GM21423 (cell line): Measurements from ENCODE around the gene ZFP62.

Experiments used
- ATAC-seq: cut with Tn5 transposase; IDR thresholded peaks from one replicate; pipeline ENCODE4 v1.9.1; 2021; ENCODE audit warnings: mild to moderate bottlenecking, moderate library complexity; ENCODE audit not compliant: unreplicated experiment

ZFP62 gene

GRCh38 chr5:180811623-180812124, 49.4 kb downstream of the ZFP62 start:
- no peak for ATAC-seq

GRCh38 chr5:180810959-180811622, 50.0 kb downstream of the ZFP62 start:
- no peak for ATAC-seq

- peak; percentile 66 for ATAC-seq
Observed at GRCh38 chr5:180810210-180810958, 50.7 kb downstream of the ZFP62 start.

GRCh38 chr5:180809403-180810209, 51.5 kb downstream of the ZFP62 start:
- ATAC-seq, result peak; percentile 48

- ATAC-seq, result no peak
Observed at GRCh38 chr5:180808461-180809000, 52.5 kb downstream of the ZFP62 start.

GRCh38 chr5:180807654-180808414, 53.2 kb downstream of the ZFP62 start:
- ATAC-seq, result no peak

- no peak for ATAC-seq
Observed at GRCh38 chr5:180807046-180807445, 54.0 kb downstream of the ZFP62 start.

GRCh38 chr5:180806351-180807011, 54.6 kb downstream of the ZFP62 start:
- no peak for ATAC-seq

- no peak for ATAC-seq
Observed at GRCh38 chr5:180804129-180804618, 56.9 kb downstream of the ZFP62 start.

- ATAC-seq, result peak; percentile 63
Observed at GRCh38 chr5:180803181-180804128, 57.6 kb downstream of the ZFP62 start.

- ATAC-seq, result peak; percentile 39
Observed at GRCh38 chr5:180802325-180803180, 58.5 kb downstream of the ZFP62 start, which contains the start of gene MGAT1. MGAT1 (minus strand) TSS chr5:180802806; CDS start chr5:180792971, 9,835 bp downstream.

GRCh38 chr5:180801596-180802324, 59.3 kb downstream of the ZFP62 start:
- no peak for ATAC-seq

GRCh38 chr5:180799902-180800801, 60.9 kb downstream of the ZFP62 start:
- no peak for ATAC-seq

- no peak for ATAC-seq
Observed at GRCh38 chr5:180799194-180799593, 61.9 kb downstream of the ZFP62 start.

GRCh38 chr5:180798193-180798592, 62.9 kb downstream of the ZFP62 start:
- no peak for ATAC-seq
